Dedifferentiated amniotic fluid mesenchymal stem cell (primary cell): ENCODE data around the gene NCAPD2.
"Not testable (repeated sequence)": the region's sequence is repeated elsewhere in the genome, so short reads cannot be mapped to it uniquely, and the experiment has no call there.

ENCODE experiments used
- DNase-seq: peaks from one replicate; pipeline ENCODE4 v3.0.0-alpha.2; 2016; ENCODE audit errors: extremely low spot score

NCAPD2 gene

DNA sequence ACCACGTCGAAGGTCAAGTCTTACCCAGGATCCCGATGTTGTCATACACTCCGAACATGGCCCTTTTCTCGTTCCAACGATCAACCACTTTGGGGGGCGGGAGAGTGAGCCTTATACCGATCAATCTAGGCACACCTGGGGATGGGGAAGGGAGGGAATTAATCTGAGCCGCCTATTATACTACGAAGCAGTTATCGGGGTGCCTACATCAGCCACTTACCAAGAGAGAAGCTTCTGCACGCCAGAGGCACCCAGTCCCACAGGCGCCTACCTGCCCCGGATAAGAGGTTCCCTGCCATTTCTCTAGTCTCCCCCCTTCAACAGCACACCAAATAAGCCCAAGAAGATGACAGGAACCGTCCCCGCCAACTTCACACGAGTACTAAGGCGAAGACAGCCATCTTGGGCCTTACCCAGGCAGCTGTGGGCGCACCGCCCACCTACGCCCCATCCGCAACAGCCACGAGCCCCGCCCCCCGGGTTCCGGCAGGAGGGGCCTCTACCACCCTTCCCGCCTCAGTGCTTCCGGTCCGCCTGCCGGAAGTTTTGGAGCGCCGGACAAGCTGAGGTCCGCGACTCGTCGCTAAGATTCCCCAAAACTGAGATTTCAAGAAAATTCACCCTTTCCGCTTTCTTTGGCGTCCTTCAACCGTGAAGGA is 935 bp upstream of the NCAPD2 start, which contains the start of gene MRPL51:
Gene MRPL51, minus strand, starts transcription at position 425 of the 659 bp plus-strand sequence. Its CDS starts 126 bp downstream, at position 299.
- DNase-seq, result peak; percentile 95

DNA sequence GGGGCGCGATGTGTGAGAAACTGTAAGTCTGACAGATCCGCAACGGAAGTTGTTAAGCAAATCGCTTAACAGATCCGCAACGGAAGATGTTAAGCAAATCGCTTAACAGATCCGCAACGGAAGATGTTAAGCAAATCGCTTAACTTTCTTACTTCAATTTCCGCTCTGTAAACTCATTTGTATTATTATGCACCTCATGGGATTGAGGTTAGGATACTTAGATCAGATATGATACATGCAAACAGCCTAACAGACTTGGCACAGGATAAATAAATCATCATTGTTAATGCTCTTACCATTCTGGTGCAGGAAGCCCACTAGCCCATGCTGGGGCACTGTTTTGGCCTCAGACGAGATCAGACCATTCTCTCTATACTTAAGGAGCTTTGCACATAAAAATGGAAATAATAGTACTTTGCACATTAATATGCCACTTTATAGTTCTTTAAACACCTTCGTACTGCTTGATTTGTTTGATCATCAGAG is 399 bp downstream of the NCAPD2 start:
- no peak for DNase-seq

GRCh38 chr12:6494968-6495367 is 1.1 kb downstream of the NCAPD2 start:
- DNase-seq, result no peak

- not testable (repeated sequence) for DNase-seq
Observed at GRCh38 chr12:6497291-6497690, 3.4 kb downstream of the NCAPD2 start.

GRCh38 chr12:6500466-6500865 is 6.6 kb downstream of the NCAPD2 start:
- no peak for DNase-seq

DNA sequence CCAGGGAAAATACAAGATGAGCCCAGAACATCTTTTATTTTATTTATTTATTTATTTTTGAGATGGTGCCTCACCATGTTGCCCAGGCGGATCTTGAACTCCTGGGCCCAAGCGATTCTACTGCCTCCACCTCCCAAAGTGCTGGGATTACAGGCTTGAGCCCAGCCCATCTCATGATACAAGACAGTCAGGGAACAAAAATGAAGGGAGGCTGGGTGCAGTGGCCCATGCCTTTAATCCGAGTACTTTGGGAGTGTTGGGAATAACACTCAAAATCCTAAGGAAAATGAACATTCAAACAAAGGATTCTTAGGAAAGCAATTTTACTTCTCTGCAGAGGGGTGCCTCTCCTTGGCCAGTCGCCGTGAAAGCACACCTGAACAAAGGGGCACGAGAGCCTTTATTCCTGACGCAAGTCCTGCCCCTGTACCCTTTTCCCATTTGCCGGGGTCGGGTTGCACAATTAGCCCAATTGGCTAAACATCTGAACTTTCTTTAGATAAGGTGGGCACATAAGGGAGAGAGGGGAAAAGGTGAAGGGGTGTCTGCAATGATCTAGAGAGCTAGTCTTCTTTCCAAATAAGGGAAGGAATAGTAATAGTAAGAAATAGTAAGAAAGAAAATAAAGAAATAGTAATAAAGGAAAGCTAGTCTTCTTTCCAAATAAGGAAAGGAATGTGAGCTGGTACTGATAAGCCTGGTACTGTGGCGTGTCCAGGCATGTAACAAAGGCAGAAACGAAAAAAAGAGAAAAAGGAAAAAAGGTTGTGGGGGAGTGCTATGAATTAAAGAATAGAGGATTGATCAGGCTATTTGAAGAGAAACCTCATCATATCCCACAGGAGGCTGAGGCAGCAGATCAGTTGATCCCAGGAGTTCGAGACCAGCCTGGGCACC is 13.4 kb downstream of the NCAPD2 start:
- DNase-seq, result no peak

- DNase-seq, result no peak
Observed at GRCh38 chr12:6508087-6508486, 14.2 kb downstream of the NCAPD2 start.

DNA sequence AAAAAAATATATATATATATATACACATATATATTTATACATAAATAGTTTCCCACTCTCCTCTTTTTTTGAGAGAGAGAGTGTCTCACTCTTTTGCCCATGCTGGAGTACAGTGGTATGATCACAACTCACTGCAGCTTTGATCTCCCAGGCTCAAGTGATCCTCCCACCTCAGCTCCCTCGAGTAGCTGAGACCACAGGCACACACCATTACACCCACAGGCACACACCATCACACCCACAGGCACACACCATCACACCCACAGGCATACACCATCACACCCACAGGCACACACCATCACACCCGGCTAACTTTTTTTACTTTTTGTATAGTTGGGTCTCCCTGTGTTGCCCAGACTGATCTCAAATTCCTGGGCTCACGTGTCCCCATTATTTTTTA is 26.3 kb downstream of the NCAPD2 start:
- no peak for DNase-seq

DNA sequence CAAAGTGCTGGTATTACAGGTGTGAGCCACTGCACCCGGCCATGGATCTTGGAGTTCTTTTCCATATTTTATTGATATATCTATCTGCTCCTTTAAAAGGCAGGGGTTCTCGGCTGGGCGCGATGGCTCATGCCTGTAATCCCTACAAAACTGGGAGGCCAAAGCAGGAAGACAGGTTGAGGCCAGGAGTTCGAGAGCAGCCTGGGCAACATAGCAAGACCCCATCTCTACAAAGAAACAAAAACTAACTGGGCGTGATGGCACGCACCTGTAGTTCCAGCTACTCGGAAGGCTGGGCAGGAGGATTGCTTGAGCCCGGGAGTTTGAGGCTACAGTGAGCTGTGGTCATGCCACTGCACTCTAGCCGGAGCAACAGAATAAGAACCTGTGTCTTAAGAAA is 28.3 kb downstream of the NCAPD2 start:
- DNase-seq, result no peak

DNA sequence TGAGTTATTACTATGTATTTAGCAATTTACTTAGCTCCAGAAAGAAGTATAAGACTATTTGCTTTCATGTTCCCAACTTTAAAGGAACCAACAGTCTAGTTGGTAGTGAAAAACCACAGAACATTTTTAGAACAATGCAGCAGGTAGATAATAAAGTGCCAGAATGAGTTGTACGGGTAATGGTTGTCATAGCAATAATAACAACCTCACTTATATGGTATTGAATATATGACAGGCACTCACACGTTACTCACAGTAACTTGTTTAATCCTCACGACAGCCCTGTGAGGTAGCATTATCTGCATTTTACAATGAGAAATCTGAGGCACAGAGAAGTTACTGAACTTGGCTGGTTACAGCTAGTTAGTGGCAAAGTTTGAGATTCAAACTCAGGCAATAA is 29.8 kb downstream of the NCAPD2 start:
- DNase-seq, result no peak

DNA sequence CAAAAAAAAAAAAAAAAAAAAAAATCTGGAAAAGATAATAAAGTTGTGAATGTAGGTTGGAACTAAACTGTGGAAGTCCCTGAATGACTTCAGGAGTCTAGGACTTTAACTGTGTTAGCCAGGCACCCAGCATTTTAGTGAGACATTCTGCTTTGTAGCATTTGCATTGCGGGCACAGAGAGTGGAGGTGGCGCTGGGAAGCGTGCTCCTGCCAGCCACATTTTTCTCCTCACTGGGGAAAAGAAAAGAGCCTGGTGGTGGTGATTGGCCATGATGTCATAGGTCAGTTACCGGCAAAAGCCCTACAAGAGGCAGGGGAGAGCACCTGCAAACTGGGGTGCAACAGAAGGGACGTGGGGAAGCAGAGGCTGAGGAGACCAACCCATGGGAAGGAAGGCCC is 30.7 kb downstream of the NCAPD2 start:
- DNase-seq, result no peak

DNA sequence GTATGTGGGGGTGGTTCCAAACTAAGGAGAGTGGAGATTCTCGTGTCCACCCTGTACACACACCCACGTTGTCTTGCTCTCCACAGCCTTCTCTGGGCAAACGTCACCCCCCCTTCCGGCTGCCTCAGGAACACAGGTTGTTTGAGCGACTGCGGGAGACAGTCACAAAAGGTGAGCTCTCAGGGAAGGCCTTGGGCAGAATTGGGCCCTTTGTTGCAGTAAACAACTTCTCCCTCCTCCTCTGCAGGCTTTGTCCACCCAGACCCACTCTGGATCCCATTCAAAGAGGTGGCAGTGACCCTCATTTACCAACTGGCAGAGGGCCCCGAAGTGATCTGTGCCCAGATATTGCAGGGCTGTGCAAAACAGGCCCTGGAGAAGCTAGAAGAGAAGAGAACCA is 32.3 kb downstream of the NCAPD2 start:
- no peak for DNase-seq

- DNase-seq, result no peak
Observed at GRCh38 chr12:6526766-6527525, 33.0 kb downstream of the NCAPD2 start.

GRCh38 chr12:6527711-6528110 is 33.8 kb downstream of the NCAPD2 start:
- DNase-seq, result no peak

GRCh38 chr12:6528539-6529235 is 34.8 kb downstream of the NCAPD2 start:
- DNase-seq, result no peak

GRCh38 chr12:6529291-6529737 is 35.4 kb downstream of the NCAPD2 start:
- no peak for DNase-seq

DNA sequence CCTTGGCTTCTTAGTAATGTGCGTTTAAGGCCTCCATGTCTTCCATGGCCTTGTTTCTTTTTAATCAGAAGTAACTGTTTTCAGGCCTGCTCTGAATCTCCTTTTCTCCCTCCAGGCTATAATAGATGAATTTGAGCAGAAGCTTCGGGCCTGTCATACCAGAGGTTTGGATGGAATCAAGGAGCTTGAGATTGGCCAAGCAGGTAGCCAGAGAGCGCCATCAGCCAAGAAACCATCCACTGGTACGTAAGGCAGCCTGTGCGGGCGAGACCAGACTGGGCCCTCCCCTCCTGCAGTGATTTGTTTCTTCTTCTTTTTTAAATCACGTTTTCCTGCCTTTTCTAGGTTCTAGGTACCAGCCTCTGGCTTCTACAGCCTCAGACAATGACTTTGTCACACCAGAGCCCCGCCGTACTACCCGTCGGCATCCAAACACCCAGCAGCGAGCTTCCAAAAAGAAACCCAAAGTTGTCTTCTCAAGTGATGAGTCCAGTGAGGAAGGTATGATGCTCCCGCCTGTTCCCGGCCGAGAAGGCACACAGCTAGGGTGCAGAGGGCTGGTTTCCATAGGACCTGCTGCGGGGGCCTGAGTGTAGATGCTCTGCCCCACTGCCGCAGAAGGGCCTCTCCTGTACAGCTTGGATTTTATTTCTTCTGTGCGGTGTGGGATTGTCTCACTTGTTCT is 36.8 kb downstream of the NCAPD2 start:
- no peak for DNase-seq

- peak; percentile 96 for DNase-seq
Observed at GRCh38 chr12:6532051-6532926, 38.4 kb downstream of the NCAPD2 start.

DNA sequence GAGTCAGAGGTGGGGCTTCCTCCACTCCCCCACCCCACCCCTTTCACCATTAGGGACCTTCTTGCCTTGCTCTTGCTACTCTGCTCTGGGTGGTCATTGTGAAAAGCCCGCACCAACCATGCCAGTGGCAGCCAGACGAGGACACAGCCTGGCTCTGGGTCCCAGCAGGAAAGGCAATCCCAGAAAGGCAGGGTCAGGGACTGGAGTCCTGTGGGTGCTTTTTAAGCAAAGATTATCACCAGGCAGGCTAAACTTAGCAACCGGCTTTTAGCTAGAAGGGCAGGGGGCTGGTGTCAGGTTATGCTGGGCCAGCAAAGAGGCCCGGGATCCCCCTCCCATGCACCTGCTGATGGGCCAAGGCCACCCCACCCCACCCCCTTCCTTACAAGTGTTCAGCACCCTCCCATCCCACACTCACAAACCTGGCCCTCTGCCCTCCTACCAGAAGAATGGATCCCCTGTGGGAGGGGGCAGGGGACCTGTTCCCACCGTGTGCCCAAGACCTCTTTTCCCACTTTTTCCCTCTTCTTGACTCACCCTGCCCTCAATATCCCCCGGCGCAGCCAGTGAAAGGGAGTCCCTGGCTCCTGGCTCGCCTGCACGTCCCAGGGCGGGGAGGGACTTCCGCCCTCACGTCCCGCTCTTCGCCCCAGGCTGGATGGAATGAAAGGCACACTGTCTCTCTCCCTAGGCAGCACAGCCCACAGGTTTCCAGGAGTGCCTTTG is 39.2 kb downstream of the NCAPD2 start:
- DNase-seq, result peak; percentile 60
